HG02852 (cell line): Measurements from ENCODE around the gene MPZL2.

Source experiments
- ATAC-seq: cut with Tn5 transposase; IDR thresholded peaks from one replicate; pipeline ENCODE4 v1.9.1; 2021; ENCODE audit warnings: mild to moderate bottlenecking, moderate library complexity; ENCODE audit not compliant: unreplicated experiment

Gene MPZL2

DNA sequence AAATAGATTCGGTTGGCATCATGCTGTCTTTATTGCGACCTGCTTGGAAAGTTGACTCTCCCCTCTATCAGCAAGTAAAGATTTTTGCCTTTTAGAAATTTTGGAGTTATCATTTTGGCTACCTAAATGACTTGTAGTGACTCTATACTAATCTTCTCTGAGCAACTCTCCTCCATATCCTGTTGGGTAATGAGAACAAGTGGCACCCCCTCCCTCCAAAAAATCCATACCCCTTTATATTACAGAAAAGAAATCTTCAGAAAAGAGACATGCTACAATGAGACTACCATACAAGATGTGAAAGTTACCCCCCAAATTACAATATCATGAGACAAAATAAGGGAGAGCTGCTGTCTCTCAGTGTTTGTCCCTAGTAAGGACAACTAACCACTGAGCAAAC lies 40.5 kb downstream of the MPZL2 start:
- no peak for ATAC-seq

DNA sequence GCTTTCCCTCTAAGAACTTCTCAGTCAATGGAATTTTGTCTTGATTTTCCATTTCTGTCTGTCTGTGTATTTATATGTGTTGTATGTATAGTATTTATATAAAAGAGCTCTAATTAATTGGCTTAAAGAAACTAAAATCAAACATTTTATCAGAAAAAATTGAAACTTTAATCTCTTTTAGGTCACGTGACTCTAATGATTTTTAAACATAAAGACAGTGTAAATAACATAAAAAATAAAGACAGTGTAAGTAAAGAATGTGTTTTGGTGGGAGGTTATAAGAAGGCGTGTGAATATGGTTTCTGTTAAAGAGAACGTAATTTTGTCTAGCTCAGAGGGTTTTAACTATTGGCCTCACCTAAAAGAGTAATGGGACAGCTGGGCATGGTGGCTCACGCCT lies 41.7 kb downstream of the MPZL2 start:
- ATAC-seq: no peak

DNA sequence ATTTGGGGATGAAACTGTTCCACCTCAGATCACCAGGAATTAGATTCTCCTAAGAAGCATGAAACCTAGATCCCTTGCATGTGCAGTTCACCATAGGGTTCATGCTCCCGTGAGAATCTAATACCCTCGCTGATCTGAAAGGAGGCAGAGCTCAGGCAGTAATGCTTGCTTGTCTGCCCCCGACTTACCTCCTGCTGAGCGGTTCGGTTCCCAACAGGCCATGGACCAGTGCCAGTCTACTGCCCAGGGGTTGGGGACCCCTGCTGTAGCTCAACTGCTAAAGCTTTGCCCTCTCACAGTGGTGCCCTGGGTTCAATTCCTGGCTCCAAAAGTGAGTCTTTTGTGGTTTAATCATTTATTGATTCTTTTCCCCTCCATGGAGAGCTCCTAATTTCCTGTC lies 42.7 kb downstream of the MPZL2 start:
- ATAC-seq: no peak

DNA sequence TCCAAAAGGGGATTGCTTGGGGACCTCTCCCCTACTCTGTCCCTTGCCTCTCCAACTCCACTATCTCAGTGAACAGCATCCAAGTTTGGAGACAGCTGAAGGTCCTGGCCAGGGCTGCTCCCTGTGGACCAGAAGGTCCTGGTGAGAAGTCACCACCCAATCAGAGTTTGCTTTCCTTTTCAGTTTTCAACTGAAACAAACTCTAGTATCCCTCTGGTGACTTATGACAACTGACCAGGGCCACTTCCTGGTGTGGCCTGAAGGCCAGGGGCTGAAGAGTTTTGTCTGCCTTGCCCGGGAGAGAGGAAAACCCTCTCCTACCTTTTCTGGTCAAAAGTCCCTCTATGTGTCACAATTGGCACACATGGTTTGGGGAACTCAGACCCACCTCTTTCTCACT lies 44.4 kb downstream of the MPZL2 start:
- no peak for ATAC-seq

DNA sequence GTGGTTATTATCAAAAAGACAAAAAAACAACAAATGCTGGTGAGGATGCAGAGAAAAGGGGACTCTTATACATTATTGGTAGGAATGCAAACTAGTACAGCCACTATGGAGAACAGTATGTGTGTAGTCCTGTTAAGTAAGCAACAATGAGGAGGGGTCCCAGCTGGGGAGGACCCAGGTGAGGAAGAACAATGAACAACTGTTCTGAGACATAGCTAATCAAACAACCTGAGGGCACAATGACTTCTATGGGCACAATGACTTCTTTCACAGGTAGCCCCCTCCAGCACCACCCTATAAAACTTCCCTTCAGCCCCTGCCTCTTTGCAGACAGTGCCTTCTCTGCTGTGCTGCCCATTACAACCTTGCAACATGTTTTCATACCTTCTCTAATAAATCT lies 44.9 kb downstream of the MPZL2 start:
- ATAC-seq: no peak

DNA sequence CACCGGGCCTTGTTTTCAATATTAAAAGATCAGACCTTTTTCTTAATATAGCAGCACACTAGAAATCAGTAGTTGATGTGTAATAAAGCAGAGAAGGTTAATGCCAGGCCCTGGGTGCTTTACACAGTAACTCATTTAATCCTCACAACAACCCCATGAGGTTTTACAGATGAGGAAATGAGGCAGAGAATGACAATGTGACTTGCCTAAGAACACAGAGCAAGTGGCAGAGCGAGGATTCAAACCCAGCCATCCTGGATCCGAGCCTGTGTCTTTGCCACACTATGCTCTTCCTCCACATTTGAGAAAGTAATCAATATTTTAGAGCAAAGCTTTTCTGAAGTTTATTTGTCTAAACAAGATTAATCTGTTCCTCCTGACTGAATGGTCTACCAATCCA lies 46.5 kb downstream of the MPZL2 start:
- ATAC-seq: no peak

DNA sequence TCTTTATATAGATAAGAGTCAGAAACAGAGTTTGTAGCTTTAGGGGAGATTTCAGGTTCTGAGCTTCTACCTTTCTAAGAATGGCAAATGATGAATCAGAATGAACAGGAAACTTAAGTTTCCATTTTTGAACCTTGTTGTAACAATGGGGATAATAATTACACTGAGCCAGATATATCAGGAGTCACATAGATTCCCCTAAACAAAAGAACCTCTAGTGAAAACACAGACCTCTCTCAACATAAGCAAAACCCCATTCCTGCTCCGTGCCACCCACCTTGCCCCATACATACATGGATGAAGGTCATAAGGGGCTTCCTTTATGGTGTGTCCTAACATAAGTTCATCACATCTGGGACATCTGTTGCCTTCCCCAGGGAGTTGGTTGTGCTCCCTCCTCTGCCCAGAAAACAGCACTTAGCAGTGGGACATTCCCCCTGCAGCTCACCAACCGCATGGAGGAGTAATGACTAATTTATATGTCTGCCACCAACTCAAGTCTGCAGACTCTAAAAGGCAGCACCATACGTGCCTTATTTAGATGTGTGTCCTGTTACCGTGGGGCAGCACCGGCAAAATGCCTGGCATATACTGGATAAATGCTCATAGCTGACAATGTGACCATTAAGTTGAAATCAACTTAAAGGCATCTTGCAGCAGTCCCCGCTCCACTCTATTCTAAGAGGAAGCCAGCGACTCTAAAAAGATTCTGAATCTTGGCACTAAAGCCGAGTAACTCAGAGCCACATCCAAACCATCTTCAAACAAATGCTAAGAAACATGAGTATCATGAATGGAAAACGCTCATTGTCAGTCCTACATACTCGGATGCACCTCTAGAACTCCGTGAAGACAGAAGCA lies 47.2 kb downstream of the MPZL2 start:
- peak; percentile 47 for ATAC-seq

DNA sequence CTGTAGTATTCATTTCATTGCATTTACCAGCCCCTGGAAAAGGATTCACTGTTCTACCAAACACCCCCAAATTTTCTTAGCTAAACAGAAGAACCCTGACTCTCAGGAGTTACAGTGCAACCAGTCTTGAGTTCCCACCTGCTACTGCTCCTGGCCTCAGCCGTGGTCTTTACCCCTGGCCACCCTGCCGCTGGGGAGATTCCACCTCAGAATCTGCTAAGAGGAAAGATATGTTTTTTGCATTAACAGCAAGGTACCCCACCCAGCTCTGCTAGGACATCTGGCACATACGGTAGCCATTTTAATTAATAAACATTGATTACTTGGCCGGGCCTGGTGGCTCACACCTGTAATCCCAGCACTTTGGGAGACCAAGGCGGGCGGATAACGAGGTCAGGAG lies 48.3 kb downstream of the MPZL2 start:
- no peak for ATAC-seq

DNA sequence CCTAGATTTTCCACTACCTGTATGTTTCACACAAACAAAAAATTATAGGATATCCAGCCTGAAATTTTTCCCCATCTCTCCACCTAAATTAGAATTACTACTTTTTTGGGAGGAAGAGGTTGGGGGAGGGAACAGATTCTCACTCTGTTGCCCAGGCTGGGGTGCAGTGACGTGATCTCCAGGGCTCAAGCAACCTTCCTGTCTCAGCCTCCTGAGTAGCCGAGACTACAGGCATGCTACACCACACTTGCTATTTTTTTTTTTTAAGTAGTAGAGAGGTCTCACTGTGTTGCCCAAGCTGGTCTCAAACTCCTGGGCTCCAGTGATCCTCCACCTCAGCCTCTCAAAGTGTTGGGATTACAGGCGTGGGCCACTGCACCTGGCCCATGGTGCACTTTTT lies 48.8 kb downstream of the MPZL2 start:
- ATAC-seq: no peak

DNA sequence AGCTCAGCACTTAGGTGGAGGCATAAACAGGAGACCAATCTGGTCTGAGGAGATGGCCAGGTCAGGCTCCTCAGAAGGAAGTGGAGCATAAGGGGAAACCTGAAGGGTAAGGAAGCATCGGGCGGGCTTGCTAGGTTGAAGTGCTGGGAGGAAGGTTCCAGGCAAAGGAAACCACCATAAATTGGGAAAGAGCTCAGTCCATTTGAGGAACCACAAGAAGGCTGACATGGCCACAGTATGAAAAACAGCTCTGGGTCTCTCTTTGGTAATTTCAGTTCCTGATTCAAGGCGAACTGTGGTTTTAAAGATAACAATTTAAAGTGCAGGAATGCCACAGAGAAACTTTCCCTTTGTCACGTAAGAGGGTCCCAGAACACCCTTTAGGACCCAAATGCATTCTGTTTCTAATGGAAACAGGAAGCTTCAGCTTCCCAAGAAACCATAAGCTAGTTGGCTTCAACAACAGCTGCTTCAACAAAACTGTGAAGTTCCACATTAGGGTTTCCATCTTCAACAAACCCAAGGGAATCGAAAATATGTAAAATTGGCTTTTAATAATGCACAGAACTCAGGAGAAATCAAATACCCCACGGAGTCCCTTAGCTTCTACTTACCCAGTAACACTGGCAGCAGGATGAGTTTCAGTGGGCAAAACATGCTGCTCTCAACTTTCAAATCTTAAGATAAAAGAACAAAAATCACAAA lies 49.7 kb downstream of the MPZL2 start:
- no peak for ATAC-seq

DNA sequence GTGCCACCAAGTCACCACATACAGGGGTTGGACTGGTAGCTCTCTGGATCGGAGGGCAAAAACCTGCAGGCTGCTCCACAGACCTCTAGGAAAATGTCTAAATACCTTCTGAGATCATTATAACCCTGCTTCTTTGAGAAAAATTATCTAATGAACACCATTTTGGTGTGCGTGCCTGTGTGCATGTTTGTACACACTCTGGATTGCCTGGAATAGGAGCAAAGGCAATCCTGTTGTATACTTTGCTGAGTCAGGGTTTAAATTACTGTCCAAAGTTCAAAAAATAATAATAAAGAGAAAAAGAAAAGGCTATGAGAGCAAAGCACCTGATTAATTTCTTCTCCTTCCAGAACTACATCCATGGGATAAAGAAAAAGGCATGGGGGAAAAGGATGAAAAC lies 50.3 kb downstream of the MPZL2 start:
- no peak for ATAC-seq

DNA sequence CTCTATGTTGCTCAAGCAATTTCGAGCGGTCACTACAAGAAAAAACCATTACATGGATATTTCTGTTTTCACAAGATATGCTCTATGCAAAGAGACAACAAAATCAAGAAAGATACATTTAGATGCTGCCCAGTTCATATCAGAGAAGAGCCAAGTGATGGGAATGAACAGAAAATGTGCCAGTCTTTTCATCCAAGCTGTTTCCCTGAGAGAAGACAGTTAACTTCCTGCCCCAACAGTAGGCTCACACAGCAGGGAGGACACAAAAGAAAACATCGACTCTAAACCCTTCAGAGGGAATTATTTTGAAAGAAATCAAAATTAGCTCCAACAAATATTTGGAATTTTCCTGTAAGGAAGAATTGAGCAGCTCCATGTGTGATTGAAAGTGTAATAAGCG lies 50.9 kb downstream of the MPZL2 start:
- no peak for ATAC-seq

DNA sequence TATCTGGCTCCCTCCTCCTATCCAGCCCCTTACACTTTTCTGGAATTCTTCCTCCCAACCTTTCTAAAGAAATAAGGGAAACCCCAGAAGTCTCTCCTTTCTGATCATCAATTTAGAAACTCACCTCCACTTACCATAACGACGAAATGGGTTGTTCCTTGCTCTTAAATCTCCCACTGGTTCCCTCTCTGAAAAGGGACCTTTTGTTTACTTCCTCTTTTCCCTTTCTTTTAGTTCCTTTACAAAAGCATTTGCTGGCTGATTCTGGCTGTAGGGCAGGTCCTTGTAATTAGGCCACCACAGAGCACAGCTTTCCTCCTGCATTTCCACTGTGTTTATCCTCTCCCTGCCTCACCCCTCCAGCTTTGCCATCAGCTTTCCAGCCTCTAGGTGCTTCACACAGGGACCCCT lies 51.3 kb downstream of the MPZL2 start:
- ATAC-seq: no peak

DNA sequence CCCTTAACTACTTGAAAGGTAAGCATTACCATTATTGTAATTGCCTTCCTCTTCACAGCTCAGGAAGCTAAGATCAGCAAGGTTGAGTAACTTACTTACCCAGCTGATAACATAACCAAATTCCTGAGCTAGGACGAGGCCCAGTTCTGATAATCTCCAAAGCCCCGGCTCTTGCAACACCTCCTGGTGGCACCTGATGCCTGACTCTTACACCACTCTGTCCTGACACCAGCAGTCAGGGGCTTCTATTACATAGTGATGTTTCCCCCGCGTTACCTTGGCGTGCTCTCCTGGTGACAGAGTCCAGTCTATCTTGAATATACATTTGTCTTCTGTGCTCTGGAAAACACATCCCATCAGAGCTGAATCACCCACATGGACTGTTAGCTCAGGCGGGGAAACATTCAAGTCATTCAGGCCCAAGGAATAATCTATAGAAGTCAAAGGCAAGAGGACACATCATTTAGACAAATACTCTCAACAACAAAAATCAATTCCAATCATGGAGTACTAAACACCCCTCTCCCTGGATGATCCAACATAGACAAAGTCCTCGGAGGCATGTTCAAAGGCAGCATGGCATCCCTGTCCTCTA lies 51.9 kb downstream of the MPZL2 start:
- no peak for ATAC-seq

DNA sequence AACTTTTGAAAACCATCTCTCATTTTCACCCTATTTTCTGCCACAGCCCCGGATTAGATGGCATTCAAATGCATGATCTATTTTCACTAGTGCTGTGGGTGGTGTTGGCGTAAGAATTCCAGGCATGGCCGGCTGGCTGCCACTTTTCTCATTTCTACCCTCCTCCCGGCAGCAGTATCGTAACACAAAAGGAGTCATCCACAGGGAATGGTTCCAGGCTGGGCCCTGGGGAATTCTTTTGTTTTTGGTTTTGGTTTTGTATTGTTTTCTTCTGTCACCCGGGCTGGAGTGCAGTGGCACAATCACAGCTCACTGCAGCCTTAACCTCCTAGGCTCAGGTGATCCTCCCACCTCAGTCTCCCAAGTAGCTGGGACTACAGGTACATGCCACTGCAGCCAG lies 53.1 kb downstream of the MPZL2 start:
- ATAC-seq: no peak

DNA sequence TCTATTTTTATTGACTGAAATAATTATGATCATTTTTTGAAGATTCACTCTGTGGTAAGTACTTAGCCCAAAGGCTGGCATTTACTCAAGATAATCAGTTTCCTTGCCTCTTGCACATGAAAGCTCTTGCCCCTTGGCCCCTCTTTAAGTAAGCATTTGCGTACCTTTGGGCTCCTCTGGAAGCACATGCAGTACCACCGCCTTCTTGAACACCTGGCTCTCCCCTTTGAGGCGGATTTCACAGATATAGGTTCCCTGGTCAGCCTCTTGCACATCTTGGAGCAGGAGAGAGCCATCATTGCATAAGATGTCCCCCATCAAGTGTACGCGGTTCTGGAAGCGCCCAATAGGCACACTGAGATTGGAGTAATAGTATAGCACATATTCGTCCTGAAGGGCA lies 53.8 kb downstream of the MPZL2 start:
- ATAC-seq: no peak

DNA sequence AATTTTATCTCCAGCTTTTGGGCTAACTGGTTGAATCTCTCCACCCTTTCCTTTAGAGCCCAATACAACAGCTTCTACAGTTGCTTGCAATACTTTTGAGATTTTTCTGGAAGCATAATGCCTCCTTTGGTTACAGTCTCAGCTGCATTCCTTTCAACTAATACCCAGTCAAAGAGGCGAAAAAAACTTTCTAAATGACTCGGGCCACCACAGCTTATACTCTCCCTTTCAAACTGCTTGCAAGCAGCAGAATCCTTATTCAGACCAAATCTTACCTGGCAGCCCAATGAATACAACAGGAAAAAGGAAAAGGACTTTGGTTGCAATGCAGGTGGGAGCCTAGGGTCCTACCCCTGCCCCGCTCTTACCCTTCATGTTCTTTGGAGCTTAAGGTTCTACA lies 55.1 kb downstream of the MPZL2 start:
- ATAC-seq: no peak

DNA sequence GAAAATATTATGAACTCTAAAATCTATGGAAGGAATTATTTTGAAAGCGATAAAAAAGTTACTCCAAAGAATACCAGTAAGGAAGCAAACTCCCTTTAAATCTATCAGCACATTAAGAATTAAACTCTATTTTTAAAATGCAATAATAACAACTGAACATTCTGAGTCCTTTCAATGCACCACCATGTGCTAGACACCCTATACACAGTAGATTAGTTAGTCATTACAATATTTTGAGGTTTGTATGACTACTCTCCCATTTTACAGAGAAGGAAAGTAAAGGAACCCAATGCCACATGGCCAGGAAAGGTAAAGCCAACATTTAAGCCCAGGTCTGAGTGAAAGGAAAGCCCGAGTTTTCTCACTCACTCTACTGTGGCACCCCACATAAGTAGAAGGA lies 57.0 kb downstream of the MPZL2 start:
- no peak for ATAC-seq

DNA sequence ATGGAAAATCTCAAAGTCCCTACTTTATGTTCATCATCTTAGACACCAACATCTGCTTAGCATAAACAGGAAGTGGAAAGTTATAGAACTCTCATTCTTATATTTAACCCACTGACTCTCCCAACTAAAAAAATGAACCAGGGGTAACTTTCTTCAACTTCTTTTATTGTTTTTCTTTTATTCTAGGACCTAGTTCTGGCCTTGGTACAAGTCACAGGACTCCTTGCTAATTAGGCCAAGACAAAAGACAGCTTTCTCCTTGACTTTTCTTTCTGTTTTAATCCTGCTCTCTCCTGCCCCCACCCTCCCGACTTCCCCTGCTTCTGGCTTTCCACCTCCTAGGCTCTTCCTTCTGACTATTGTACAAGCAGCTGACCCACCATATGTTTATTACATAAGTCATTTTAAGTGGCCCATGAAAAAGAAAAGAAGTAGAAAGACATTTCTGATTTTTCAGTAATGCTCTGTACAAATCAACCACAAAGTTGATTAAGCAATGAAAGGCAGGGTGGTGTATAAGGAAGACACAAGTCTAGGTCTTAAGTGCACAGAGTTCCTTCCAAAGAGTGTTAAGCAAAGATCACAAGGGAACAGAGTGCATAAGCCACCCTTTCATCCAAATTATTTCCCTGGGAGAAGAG lies 57.6 kb downstream of the MPZL2 start:
- no peak for ATAC-seq

DNA sequence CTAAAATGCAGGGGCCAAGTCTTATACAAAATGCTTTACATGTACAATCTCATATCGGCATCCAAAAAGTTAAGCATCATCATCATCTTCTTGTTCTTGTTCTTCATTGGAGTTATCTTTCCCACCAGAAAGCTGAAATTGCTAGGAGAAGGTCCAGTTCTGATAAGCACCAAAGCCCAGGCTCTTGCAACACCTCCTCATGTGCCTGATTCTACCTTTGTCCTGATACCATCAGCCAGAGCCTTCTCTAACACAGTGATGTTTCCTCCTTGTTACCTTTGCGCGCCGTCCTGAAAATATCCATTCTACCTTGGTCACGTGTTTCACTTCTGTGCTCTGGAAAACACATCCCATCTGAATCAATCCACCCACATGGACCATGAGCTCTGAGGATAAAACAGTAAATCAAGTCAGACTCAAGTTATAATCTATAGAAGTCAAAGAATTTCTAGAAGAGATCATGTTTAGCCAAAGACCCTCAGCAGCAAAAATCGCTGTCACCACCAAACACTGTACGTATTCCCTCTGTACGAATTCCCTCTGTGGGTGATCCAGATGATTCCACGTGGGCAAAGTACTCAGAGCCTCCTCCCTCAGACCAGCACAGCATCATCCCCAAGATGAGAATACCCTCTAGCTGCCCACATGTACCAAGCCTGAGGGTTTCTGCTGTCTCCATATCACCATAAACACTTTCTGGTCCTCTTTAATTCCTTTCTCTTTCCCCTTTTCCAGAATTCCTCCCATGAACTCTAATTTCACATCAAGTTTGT lies 58.3 kb downstream of the MPZL2 start:
- no peak for ATAC-seq
